ENCODE results near the gene GNG5.
"Not testable (repeated sequence)": the region's sequence is repeated elsewhere in the genome, so short reads cannot be mapped to it uniquely, and the experiment has no call there.

The GNG5 gene

GRCh38 chr1:84488107-84488506, 18.3 kb downstream of the GNG5 start:
- DNase-seq (ENCODE audit: low spot score): no peak

GRCh38 chr1:84481317-84481716, 25.1 kb downstream of the GNG5 start:
- DNase-seq (ENCODE audit: low spot score): no peak

- DNase-seq (ENCODE audit: low spot score): no peak
Measured at GRCh38 chr1:84480650-84481049, 25.7 kb downstream of the GNG5 start.

- DNase-seq (ENCODE audit: low spot score): no peak
Measured at GRCh38 chr1:84479998-84480397, 26.4 kb downstream of the GNG5 start.

- DNase-seq (ENCODE audit: low spot score): peak; percentile 90
Measured at GRCh38 chr1:84478876-84479868, 27.2 kb downstream of the GNG5 start, which contains the start of gene RPF1. Gene RPF1, plus strand, starts transcription at chr1:84479266. Its CDS starts 16 bp downstream, at chr1:84479282.

- DNase-seq (ENCODE audit: low spot score): no peak
Measured at GRCh38 chr1:84476225-84476624, 30.2 kb downstream of the GNG5 start.

GRCh38 chr1:84467298-84467697, 39.1 kb downstream of the GNG5 start:
- DNase-seq (ENCODE audit: low spot score): no peak

GRCh38 chr1:84462118-84462517, 44.3 kb downstream of the GNG5 start:
- no peak for DNase-seq (ENCODE audit: low spot score)

- DNase-seq (ENCODE audit: low spot score): no peak
Measured at GRCh38 chr1:84452436-84452835, 53.9 kb downstream of the GNG5 start.

- no peak for DNase-seq (ENCODE audit: low spot score)
Measured at GRCh38 chr1:84450910-84451309, 55.5 kb downstream of the GNG5 start.

GRCh38 chr1:84448704-84449103, 57.7 kb downstream of the GNG5 start:
- DNase-seq (ENCODE audit: low spot score): not testable (repeated sequence)

Data from left forelimb (tissue), 1 donor.